GM23338 (cell line): ENCODE results near the gene SMG9.

Source experiments
- CREB1 ChIP-seq: fragments of 250-450 bp; sonication (Bioruptor Pico); IDR thresholded peaks from 2 replicates; pipeline ENCODE4 v1.5.0; 2020; ENCODE audit warnings: low read depth, mild to moderate bottlenecking, moderate library complexity
- CTCF ChIP-seq, 2 experiments: fragments of 200-600 bp in 1 of 2; sonication (generic) in 1 of 2; conservative IDR thresholded peaks; 2 replicates each; pipeline versions ENCODE4 v1.5.1 to v1.6.1; 2016 to 2017; ENCODE audit warnings: antibody characterized with exemption in 2 of 2, low read depth in 2 of 2, mild to moderate bottlenecking in 2 of 2, moderate library complexity in 1 of 2
- EZH2 ChIP-seq: fragments of 200-600 bp; sonication (generic); IDR thresholded peaks from one replicate; pipeline ENCODE4 v1.8.0; 2017; ENCODE audit warnings: antibody characterized with exemption, mild to moderate bottlenecking, low read depth; ENCODE audit not compliant: unreplicated experiment
- EZH2phosphoT487 ChIP-seq: fragments of 200-600 bp; sonication (generic); IDR thresholded peaks from one replicate; pipeline ENCODE4 v1.8.1; 2018; ENCODE audit warnings: antibody characterized with exemption; ENCODE audit not compliant: unreplicated experiment
- REST ChIP-seq: IDR thresholded peaks from one replicate; pipeline ENCODE4 v1.6.1; 2018; ENCODE audit warnings: antibody characterized with exemption; ENCODE audit not compliant: unreplicated experiment

GRCh38 chr19:43767818-43768217 lies 13.1 kb upstream of the SMG9 start:
- TF ChIP-seq CTCF (conservative IDR thresholded peaks at IDR 0.05; ENCODE audit: low read depth in 2 of 2) = no peak
- no peak for TF ChIP-seq CREB1 (CRISPR knock-in tag)
- no peak for TF ChIP-seq EZH2phosphoT487
- no peak for TF ChIP-seq EZH2
- no peak for TF ChIP-seq REST
